Endothelial cell of umbilical vein (primary cell): ENCODE measurements around the gene SPEN.

Experiments used
- CTCF ChIP-seq, 2 donors: IDR thresholded peaks; 1 replicate in 1 of 2; 2 replicates in 1 of 2; pipeline ENCODE4 v1.5.1; 2011; ENCODE audit warnings: low read length in 2 of 2, mild to moderate bottlenecking in 2 of 2, moderate library complexity in 2 of 2, control low read depth in 1 of 2, inconsistent platforms in 1 of 2, low read depth in 1 of 2; ENCODE audit not compliant: insufficient read depth in 1 of 2; ENCODE audit errors: extremely low read depth in 1 of 2
- EZH2 ChIP-seq: IDR thresholded peaks from 2 replicates; pipeline ENCODE4 v1.6.1; 2012; ENCODE audit warnings: borderline replicate concordance, low read depth, mild to moderate bottlenecking, moderate library complexity, low read length, inconsistent platforms; ENCODE audit not compliant: severe bottlenecking
- FOS ChIP-seq: IDR thresholded peaks from 2 replicates; pipeline ENCODE4 v1.6.1; 2011; ENCODE audit warnings: mild to moderate bottlenecking, low read length, moderate library complexity, borderline replicate concordance; ENCODE audit not compliant: insufficient read depth
- POLR2A ChIP-seq: IDR thresholded peaks from 2 replicates; pipeline ENCODE4 v1.6.1; 2012; ENCODE audit warnings: low read depth, mild to moderate bottlenecking, control low read depth, low read length
- POLR2AphosphoS5 ChIP-seq: IDR thresholded peaks from 2 replicates; pipeline ENCODE4 v1.6.1; 2012; ENCODE audit warnings: low read depth, mild to moderate bottlenecking, control low read depth, low read length, moderate library complexity; ENCODE audit not compliant: insufficient read depth

GRCh38 chr1:15833069-15833679, 14.3 kb upstream of the SPEN start:
- TF ChIP-seq CTCF (IDR thresholded peaks at IDR 0.05; ENCODE audit: extremely low read depth in 1 of 2, insufficient read depth in 1 of 2, low read depth in 1 of 2, low read length in 2 of 2) (no peak), EZH2 (no peak), POLR2A (no peak), FOS (no peak), POLR2AphosphoS5 (no peak)
